HG02870 (cell line): ENCODE data around the gene RD3L.

Experiments used
- ATAC-seq: cut with Tn5 transposase; IDR thresholded peaks from one replicate; pipeline ENCODE4 v1.9.1; 2021; ENCODE audit warnings: mild to moderate bottlenecking, moderate library complexity; ENCODE audit not compliant: unreplicated experiment

Gene RD3L

DNA sequence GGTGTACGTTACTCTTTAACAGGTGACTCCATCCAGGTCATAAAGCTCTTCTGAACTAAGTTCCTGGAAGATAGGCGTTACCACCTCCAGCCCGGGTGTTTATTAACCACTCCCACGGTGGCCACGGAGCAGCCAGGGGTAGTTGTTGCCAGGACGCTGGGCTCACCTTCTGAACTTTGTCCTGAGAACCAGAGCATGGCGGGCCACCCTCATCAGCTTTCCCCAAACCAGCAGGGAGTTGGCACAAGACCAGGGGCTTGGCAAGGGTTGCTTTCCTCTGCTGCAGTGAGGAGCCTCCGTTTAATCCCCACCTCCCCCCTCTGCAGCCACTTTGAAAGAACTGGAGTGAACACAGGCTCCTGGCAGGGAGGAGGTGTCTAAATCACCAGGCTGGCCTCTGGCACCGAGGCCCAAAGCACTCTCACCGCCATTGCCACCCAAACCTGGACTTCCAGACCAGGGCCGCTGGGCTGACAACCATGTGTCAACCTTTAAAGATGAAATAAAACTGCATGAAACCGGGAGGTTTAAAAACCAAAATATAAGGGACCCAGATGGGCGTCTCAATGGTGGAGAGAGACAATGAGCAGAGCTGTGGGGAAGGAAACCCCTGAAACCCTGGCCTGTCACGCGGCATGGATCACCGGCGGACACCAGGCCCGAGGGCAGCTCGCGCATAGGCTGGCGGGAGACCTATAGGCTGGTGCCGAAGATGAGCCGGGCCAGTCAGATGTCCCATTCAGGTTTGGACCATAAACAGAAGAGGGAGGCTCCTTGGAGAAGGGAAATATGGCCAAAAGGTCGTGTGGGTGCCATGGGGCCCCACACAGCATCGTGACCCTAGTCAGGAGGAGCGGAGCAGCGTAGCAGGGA lies 45.0 kb downstream of the RD3L start:
- no peak for ATAC-seq

DNA sequence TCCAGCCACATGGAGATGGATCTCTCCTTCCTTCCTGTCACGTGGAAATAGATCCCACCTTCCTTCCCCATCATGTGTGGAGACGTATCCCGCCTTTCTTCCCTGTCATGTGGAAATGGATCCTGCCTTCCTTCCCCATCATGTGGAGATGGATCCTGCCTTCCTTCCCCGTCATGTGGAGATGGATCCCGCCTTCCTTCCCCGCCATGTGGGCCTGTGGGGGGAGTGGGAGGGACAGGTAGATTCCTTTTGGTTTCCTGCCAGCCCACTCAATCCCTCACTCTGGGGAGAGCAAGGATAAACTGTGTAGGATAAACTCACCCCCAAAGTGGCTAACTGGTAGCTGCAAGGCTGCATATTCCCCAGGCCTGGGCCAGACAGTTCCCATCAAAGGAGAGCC lies 45.8 kb downstream of the RD3L start:
- ATAC-seq, result no peak

DNA sequence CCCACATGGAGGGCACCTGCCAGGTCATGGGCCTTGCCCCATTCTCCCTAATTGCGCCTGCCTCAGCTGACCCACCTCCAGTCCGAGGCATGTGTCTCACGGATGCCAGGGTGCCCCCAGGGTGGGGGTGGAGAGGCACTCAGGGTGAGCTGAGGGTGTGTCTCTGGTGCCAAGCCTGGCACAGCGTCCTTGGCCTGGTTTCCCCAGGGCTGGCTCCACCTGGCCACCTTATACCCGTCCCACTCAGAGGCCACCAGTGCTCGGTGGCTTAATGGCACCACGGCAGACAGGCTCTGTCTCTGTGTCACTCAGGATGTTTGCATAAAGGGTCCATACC lies 47.6 kb downstream of the RD3L start:
- ATAC-seq, result no peak

DNA sequence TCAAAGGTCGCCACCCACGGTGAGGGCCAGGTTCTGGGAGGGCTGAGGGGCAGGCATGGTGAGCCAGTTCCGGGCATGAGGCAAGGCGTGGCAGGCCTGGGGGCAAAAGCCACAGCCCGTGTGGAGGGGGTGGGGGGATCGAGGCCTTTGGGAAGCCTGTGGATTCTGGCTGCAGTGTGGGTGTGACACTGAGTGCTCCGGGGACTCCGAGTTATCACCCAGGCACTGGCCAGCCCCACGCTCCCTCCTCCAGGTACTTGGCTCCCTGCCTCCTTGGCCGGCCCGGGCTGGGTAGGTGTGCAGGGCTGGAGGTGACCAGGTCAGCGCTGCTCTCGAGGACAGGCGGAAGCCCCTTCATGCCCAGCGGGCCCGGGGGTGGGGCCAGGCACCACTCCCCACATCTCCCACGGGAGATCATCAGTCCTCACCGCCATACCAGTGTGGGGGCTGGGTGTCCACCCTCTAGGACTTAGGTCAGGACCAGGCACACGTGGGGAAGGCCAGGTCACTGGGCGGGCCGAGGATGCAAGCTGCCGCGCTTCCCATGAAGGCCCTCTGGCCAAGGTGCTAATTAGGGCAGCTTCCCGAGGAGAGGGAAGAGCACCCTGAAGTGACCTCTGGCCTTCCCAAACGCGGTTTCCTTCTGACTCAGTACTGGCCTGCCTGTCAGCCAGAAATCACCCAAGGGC lies 48.2 kb downstream of the RD3L start:
- no peak for ATAC-seq

DNA sequence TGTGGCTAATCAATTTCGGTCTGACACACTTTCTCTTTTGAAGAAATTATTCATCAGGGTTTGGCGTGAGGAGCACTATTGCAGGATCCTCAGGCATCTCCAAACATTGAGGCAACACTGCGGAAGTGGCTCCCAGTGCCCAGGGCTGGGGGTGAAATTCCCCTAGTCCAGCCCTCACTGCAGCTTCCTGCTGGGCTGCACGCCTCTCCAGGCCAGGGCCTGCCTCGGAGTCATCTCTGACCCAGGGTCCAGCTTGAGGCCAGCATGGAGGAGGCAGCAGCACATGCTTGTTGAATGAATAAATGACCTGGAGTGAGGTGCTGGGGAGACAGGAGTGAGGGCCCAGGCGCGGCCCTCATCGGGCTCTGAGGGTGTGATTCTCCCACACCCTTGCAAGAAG lies 50.1 kb downstream of the RD3L start:
- no peak for ATAC-seq

DNA sequence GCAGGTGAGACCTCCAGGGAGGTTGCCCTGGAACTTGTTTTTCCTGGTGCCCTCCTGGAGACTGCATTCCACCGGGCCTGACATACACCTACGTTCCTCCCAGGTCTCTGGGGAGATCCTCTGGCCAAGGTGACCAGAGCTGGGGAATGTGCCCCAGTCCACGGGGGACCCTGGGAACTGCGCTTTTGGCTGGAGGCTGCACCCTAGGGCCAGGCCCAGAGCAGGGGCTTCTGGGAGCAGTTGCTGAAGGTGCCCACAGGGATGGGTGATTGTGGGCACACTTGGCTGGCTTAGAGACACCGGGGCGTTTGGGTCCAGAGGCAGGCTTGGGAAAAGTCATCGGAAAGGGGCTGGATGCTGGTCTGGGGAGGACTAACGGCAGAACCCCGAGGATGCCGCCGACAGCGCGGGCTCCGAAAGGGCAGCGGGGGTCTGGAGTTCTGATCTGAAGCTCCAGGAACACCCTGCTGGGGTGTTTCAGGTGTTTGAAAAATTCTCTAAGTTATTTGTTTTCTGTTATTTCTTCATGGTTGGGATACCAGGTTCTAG lies 50.6 kb downstream of the RD3L start:
- no peak for ATAC-seq

DNA sequence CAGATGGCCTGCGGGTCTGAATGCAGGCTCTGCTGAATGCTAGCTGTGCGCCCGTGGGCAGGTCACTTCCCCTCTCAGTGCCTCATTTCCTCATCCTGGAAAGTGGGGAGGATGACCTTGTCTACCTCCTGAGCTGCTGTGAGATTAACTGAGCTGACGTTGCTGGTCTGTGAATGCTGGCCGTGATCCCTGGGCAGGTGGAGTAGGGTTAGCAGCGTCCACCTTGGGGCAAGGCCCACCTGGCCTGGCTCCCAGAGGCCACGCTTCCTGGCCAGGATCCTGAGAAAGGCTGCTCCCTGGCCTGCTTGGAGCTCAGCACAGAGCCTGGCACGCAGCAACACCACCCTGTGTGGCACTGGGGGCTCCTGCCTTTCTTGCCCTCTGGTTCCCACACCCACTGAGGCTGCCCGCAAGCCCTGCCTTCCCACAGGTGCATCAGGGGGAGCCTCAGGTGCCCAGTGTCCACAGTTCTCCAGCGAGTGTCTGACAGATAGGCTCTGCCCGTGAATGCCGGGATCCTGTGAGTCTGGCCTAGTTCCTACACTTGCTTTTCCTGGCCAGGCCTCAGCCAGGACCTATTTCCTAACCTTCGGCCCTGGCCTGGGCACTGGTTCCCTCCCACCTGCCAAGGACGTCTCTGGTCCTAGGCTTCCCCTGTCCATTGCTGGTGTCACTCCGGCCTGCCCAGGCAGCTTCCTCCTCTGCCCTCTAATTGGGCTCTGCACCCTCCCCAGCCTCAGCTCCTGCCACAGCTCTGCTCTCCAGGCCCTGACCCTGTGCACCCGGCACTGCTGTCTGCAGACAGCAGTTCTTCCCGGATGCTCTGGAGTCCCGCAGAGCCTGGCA lies 51.3 kb downstream of the RD3L start:
- no peak for ATAC-seq
